GM13977 (cell line): ENCODE results near the gene PDE4B.

ENCODE experiments used
- DNase-seq: peaks from one replicate; pipeline ENCODE4 v3.0.0; 2012; ENCODE audit warnings: low spot score
- CTCF ChIP-seq: IDR thresholded peaks from 2 replicates; pipeline ENCODE4 v1.5.1; 2012; ENCODE audit warnings: mild to moderate bottlenecking, control low read depth; ENCODE audit not compliant: insufficient read depth; ENCODE audit errors: extremely low read depth, missing control alignments
- in situ Hi-C: fragments of 300-500 bp; cut with MboI; formaldehyde crosslinking; loops from one replicate; pipeline ENCODE4 v1.12.0; 2022; ENCODE audit warnings: low sequenced_read_pairs, low pct_unique_long_range_greater_than_20kb, mixed read lengths, inconsistent platforms; ENCODE audit not compliant: unreplicated experiment

PDE4B gene

DNA sequence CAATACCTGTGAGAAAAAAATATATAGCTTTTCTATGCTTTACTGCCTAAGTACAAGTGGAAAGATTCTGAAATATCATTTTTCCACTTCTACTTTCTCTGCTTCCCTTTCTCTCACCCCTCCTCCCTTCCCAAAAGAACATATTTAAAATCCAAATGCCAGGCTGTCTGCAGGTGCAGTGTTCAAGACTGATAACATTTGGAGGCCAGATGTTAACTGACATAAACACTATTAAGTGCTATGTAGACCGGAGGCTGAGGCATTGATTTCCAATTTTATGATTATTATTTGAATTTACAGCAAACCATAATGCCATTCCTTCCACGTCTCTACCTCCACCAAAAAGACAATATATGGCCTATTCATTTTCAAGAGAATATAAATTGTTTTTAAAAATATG lies 444.3 kb downstream of the PDE4B start:
- no peak for TF ChIP-seq CTCF
- no peak for DNase-seq
- in situ Hi-C loops, result loop anchor here (25.0 kb wide), 2 partner anchors 525 to 1025 kb away; no protein-coding TSS in a partner anchor

GRCh38 chr1:66237722-66238479 lies 445.2 kb downstream of the PDE4B start:
- DNase-seq, result no peak
- TF ChIP-seq CTCF, result no peak
- in situ Hi-C loops, result loop anchor here (25.0 kb wide), 2 partner anchors 526 to 1026 kb away; no protein-coding TSS in a partner anchor

GRCh38 chr1:66239834-66240233 lies 447.1 kb downstream of the PDE4B start:
- in situ Hi-C loops, result loop anchor here (10.0 to 25.0 kb wide), 3 partner anchors 275 to 1028 kb away; no protein-coding TSS in a partner anchor
- no peak for TF ChIP-seq CTCF
- DNase-seq, result no peak

DNA sequence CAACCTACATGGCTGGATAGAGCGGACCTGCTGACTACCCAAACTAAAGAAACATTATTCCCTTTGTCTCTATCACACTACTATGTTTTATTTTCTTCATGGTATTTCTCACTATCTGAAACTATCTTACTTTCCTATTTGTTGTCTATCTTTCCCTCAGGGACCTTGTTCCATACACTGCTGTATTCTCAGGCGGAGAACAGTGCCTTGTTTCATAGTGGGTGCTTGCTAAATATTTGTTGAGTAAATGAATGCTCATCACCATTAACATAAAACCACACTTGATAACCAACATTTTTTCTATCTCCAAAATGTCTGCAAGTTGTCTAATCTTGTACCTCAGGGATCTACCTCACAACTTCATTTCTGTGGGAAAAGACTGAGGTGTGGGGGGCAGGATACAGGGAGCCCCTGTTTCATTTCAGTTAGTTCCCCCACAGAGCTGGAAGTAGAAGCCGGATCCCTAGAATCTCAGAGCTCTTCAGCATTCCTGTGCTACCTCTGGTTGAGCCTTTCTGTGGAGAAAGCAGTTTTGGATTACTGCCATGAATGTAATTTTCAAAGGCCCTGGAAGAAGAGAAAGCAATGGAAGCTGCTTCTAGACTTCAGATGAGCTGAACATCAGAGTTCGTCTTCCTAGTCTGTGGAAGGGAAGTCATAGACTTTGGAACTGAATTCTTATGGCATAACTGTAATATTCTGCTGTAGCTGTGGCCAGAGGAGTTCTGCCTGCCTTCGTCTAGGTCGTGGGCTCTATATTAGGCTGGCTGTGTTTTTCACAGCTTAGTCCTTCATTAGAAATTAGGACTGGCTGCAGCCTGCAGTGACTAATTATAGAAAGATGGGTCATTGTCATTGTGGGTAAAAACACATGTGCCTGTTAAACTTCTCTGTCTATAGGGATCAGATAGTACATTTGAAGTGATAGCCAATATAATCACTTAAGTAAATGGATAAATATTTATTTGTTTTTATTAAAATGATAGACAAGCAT lies 448.1 kb downstream of the PDE4B start:
- in situ Hi-C loops, result loop anchor here (10.0 to 25.0 kb wide), 3 partner anchors 276 to 1028 kb away; no protein-coding TSS in a partner anchor
- DNase-seq, result no peak
- TF ChIP-seq CTCF, result no peak

- TF ChIP-seq CTCF, result peak; percentile 100
- in situ Hi-C loops, result loop anchor here (10.0 to 25.0 kb wide), 3 partner anchors 278 to 1031 kb away; no protein-coding TSS in a partner anchor
Measured at GRCh38 chr1:66242646-66243547, 450.2 kb downstream of the PDE4B start.

More at GRCh38 chr1:66242646-66243547, 450.2 kb downstream of the PDE4B start:
- peak; percentile 41 for DNase-seq
